ENCODE data around the gene RAD51D.
"Not testable (repeated sequence)": the region's sequence is repeated elsewhere in the genome, so short reads cannot be mapped to it uniquely, and the experiment has no call there.

The RAD51D gene

DNA sequence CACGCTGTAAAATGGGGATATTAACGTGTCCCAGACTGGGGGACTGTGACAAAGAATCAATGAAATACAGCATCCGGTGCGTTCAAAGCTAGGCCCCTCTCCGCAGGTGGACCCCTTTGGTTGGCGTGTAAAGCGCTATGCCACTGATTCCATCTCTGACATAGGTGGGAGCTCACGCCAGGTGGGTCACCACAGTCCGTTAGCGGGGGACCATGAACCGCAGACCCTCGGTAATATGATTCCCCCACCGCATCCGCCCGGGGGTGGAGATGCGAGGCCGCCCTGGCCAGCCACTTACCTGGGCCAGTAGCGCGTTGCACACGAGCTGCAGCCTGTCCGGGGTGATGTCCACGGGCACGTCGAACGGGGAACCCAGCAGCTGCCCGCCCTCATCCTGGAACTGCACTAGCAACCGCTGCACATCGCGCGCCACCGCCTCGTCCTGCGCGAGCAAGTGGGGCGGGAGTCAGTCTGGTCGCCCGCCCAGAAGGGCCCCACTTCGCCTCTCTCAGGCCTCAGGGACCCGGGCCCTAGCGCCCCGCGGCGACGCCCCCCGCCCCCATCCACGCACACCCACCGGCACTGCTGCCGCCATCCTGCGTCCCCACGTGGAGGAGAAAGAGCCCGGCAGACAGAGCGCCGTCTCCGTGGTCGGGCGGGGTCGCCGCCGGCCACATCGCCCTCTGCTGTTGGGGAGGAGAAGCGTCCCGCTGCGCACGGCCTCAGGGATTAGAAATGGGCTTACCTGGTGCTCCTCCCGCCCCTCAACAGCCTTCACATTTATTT lies 22.2 kb upstream of the RAD51D start, which contains the start of gene NLE1:
Gene NLE1, minus strand, starts transcription at position 623 of the 786 bp plus-strand sequence. Its CDS starts 28 bp downstream, at position 595.
- DNase-seq: peak; percentile 67 to 78

DNA sequence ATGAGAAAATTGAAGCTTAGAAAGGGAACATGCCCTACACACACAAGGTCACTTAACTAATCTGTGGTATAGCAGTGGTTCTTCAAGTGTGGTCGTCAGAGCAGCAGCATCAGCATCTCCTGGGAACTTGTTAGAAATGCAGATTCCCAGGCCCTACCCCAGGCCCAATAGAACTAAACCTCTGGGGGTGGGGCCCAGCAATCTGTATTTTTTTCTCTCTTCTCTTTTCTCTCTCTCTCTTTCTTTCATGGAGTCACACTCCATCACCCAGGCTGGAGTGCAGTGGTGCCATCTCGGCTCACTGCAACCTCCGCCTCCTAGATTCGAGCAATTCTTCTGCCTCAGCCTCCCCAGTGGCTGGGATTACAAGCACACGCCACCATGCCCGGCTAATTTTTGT lies 18.6 kb upstream of the RAD51D start:
- DNase-seq: no peak

DNA sequence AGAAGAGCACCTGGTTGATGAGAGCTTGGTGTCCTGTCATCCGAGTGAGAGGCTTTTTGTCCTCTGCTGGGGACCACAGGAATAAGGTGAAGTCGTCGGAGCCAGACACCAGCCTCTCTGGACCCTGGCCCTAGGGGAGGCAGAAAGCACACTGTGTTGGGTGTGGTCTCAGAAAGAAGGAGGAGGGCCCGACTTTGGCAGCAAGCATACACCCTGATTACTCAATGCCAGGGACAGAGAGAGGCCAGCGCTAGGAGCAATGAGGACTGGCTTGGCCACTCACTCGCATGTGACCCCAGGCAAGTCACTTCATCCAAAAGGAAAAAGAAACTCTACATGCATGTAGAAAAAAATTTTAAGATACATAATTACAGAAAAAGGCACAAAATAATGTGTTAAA lies 15.7 kb upstream of the RAD51D start:
- DNase-seq: no peak

DNA sequence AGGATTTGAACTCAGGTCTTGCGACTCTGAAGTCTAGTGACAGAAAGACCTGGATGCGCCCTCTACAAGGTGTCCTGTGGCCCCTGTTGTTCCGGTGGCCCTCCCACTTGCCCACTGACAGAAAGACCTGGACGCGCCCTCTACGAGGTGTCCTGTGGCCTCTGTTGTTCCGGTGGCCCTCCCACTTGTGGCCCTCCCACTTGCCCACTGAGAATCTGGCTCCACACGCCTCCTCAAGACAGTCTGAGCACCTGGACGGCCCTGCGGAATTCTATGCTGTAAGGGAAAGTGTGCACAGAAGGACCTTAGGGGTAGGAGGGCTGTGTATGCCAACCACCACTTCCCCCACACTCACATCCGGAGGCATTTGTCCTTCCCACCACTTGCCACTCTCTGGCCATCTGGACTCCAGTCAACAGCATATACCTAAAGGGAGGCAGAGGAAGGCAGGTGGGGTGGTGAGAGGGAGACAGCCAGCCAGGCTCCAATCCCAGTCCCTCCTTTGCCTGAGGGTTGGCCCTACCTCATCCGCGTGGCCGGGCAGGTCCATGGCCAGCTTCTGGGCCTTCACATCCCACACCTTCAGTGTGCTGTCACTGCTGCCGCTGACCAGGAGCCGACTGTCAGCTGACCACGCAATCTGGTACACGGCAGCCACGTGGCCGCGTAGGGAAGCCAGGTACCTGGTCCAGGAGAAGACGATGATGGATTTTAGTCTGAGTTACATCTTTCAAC lies 13.3 kb upstream of the RAD51D start:
- DNase-seq: no peak

DNA sequence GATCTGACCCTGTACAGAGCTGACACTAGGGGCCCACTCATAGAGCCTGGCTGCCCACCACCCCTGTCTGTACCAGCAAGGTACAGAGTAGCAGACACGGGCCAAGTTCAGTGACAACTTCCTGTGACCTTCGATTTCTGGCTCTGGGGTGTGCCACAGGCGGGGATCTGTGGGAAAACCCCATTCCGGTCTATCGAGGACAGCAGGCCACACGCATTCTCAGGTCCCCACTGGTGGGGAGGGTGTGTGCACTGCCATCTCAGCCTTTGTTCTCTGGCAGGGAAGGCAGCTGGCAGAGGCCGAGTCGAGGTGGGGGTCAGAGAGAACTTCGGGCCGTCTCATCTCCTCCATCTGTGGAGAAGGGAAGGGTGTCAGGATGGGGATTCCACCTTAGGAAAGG lies 12.4 kb upstream of the RAD51D start:
- no peak for DNase-seq

DNA sequence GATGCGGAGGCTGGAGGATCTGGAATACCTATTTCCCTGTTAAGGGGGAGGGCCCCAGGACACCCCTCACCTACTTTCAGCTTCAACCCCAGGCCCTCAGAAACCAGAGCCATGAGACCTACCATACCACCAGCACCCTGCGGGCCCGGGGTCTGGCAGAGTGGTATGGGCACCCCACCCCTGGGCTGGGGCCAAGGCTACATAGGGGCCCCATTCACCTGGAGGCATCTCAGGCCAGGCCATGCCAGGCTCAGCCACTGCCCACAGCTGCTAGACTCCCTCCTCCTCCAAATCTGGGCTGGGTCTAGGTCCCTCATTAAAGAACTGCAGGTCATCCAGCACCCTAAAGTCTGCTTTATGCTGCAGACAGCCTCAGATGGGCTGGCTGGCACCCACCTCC lies 10.7 kb upstream of the RAD51D start:
- DNase-seq: no peak

DNA sequence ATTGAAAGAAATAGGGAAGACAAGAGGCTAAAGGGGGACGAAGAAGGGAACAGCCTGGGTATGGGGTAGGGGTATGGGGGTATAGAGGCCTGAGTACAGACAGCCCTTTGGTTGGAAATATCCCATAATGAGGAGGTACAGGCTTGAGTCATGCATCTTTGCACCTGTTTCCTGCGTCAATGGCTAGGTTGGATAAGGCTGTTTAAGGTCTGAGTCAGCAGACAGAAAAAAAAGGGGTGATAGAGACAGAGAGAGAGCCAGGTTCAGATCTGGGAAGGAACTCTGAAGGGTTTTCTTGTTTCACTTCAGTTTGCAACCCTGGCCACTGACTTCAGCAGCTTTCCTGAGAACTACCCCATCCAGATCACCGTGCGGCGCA lies 10.3 kb upstream of the RAD51D start:
- no peak for DNase-seq

DNA sequence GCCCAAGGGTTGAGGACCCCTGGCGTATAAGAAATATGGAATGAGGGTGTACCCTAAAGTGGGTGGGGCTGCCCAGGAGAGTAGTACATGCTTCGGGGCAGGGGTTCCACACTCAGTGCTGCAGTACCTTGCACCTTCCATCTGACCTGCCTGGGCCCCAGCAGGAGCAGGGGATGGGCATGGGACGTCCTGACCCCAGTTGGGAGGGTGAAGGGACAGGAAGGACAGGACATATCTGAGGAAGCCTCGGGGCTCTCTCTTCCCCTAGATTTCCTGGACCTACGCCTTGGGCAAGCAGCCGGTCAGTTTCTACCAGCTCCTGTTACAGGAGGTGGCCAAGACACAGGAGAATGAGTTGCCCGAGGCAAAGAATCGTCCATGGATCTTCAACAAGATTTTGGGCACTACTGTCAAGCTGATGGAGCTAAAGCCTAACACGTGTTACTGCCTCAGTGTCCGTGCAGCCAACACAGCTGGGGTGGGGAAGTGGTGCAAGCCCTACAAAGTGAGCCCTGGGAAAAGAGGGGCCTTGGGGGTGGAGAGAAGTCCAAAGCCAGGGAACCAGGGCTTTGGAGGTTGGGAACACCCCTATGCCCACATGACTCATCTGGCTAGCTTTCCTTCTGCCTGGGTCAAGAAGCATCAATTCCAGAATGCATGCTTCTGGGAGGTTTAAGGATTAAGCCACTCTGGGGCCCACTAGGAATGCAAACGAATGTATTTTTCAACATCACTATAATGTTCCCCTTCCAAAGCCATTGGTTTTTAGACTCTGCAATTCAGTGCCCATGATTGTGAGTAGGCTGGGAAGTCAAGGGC lies 9.7 kb upstream of the RAD51D start:
- no peak for DNase-seq

DNA sequence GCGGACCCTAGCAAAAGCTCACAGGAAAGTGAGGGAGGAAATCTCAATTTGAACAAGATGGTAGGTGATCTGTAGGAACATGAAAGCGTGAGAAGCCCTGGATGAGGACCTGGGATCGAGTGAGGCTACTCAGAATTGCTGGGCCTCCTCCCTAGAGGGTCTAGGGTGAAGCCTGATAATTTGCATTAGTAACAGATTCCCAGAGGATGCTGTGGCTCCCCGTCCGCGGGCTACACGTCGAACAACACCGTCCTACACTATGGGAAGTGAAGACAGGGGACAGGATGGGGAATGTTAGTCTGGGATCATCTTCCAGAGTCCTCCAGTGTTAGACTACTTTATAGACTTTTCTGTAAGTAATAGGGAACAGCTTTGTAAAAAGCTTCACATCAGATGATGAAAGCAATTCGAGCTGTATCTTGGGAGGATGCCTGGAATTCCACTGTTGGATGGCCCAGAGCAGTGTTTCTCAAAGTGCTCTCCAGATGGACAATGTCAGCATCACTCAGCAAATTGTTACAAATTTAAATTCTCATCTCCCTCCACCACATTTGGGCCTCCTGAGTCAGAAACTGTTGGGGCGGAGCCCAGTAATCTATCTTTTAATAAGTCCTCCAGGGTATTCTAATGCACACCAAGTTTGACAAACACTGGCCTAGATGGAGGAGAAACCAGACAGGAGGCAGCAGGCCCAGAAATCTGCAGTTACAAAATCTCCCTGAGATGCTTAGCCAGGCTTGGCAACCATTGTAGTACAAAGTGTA lies 8.3 kb upstream of the RAD51D start:
- no peak for DNase-seq

DNA sequence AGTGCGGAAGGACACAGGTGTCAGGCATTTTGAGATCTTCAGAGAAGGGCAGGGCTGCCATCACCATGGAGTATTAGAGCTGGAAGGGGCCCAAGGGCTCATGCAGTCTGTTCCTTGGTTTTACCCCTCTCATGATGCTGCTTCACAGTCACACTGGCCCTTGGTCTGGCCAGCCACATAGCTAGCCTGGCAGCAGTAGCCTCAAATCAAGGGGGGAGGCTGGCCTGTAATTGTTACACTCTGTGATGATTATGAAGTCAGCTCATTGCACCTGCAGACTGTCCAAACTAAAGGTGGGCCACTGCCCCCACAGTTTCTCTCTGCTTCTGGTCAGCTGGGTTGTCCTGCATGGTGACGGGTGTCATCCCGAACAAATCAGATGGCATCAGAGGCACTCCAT lies 1.7 kb upstream of the RAD51D start, which contains the start of gene FNDC8:
Gene FNDC8, plus strand, starts transcription at position 301 of the 400 bp plus-strand sequence. Its CDS starts 79 bp downstream, at position 380.
- no peak for DNase-seq

DNA sequence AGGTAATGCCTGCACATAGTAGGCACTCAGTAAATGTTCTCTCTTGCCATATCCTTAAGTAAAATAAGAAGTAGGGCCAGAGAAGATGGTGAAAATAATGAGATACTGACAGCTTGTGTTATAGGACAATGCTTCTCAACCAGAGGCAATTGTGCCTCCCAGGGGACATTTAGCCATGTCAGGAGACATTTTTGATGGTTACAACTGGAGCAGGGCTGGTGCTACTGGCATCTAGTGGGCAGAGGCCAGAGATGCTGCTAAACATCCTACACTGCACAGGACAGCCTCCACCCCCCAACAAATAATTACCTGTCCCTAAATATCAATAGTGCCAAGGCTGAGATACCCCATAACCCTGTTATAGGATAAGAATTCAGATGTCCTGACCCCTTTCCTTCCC lies 1.7 kb downstream of the RAD51D start:
- DNase-seq: peak; percentile 34 to 39

DNA sequence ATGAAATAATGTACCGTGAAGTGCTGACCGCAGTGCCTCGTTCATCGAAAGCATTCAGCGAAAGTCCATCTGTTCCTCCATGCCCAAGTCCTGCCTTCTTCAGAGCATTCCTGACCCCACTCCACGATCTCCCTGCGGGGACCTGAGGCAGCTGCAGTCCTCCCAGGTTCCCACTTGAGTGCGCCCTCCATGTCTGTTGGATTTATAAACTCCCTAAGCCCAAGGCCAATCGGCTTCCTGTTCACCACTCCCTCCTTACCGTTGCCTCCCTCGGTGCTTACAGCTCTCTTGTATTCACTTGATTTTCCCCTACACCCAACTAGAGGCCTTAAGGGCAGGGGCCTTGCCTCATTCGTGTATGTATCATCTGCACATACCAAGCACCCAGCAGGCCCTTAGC lies 2.8 kb downstream of the RAD51D start:
- DNase-seq: no peak

DNA sequence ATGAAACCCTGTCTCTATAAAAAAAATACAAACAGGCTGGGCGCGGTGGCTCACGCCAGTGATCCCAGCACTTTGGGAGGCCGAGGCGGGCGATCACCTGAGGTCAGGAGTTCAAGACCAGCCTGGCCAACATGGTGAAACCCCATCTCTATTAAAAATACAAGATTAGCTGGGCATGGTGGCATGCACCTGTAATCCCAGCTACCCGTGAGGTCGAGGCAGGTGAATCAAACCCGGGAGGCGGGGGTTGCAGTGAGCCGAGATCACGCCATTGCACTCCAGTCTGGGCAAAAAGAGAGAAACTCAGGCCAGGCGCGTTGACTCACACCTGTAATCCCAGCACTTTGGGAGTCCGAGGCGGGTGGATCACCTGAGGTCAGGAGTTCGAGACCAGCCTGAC lies 8.9 kb downstream of the RAD51D start:
- DNase-seq: not testable (repeated sequence)

DNA sequence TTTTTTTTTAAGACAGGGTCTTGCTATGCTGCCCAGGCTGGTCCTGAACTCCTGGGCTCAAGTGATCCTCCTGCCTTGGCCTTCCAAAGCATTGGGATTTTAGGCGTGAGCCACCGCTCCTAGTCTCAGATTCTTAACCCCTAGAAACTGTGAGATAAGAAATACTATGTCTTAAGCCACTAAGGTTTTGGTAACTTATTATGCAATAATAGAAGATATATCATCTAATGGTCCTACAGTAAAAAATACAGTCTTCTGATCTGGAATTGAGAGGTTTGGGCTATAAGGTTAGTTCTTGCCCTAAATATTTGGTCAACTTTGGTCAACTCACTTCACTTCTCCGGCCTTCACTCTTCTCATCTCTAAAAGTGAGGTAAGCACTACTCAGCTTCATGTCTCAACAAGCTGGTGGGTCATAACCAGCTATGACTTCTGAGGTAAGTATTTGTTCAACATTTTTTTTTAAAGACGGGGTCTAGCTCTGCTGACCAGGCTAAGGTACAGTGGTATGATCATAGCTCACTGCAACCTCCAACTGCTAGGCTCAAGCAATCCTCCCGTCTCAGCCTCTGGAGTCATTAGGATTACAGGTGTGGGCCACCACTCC lies 14.7 kb downstream of the RAD51D start:
- no peak for DNase-seq

DNA sequence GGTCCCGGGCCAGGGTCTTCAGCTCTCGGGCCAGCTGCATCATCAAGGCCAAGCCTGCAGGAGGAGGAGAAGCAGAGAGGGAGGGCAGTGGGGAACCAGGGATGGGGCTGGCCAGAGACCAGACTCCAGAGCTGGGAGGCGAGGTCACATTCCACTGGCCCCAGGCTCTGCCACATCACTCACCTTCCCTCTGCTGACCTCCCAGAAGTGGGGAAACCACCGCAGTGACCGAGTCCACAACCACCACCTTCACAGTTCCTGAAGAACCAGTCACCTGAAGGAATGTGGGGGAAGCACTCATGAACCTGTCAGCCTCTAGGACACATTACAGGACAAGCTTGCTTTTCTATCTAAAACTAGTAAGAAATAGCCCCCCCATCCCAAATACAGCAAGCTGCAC lies 16.4 kb downstream of the RAD51D start:
- no peak for DNase-seq

DNA sequence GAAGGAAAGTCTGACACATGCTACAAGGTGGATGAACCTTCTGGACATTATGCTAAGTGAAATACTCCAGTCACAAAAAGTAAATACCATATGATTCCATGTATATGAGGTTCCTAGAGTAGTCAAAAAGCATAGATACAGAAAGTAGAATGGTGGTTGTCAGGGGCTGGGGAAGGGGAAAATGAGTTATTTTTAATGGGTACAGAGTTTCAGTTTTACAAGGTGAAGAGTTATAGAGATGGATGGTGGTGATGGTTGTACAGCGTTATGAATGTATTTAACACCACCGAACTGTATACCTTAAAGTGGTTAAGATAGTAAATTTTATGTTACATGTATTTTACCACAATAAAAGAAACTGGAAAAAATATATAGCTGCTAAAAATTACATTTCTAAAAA lies 17.9 kb downstream of the RAD51D start:
- DNase-seq: no peak

DNA sequence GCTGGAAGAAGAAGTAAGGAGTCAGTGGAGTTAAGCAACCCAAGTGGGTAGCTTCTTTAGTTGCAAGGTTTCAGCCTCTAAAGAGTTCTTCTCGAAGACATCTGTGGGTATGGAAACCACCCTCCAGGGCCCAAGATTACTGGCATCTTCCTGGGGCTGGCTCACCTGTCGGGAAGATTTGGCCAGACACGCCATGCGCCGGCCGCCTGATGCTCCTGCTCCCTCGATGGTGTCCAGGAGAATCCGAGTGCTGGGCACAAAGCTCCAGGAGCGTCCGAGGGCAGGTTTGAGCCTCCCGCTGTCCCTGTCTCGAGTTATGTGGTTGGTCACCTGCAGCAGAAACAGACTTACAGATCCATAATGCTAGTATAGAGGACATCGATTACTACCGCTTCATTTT lies 18.6 kb downstream of the RAD51D start:
- no peak for DNase-seq

DNA sequence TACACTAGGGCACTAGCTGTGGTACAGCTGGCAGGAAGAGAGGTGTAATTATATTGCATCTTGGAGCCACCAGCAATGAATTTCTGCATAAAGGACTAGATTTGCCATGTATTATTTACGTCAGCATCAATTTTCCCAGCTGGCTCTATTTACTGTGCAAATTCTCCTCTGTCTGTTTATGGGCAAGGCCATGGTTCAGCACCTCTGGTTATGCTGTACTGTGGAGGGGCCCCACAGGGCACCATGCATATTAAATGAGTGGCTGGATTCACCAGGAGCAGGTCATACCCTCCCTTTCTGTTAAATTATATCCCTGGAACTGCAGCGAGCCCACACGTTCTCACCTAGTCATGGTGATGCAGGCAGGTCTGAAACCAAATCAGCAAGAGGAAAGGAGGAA lies 19.8 kb downstream of the RAD51D start:
- DNase-seq: no peak

DNA sequence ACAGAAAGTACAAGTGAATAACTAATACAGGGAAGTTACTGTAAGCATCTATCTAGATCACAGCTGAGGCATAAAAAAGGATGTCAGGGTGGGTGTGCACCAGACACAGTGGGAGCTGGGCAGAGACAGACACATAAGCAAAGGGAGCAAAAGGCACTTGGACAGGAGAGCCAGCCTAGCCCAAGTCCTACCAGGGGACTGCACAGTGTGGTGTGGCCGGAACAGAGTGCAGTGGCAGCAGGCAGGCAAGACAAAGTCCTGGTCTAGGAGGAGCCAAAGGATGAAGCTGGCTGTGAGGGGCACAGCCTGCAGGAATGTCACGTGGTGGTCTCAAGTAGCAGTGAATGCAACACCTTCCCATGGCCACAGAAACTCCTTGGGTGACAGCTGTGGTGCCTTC lies 21.9 kb downstream of the RAD51D start:
- DNase-seq: peak in 1 of 2 donors; percentile 11

DNA sequence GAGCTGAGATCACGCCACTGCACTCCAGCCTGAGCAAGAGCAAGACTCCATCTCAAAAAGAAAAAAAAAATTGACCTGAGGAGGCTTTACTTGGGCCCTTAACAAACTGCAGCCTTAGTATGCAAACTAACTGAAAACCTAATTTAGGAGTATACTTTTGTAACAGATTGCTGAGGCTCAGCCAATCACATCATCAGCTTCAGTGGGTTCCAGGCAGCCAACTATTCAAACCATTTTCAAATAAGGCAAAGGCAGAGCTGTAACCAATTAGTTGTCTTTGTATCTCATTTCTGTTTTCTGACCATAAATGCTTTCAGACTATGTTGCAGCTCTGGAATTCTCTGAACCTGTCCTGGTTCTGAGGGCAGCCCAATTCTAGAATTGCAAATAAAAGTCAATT lies 23.9 kb downstream of the RAD51D start:
- DNase-seq: no peak

DNA sequence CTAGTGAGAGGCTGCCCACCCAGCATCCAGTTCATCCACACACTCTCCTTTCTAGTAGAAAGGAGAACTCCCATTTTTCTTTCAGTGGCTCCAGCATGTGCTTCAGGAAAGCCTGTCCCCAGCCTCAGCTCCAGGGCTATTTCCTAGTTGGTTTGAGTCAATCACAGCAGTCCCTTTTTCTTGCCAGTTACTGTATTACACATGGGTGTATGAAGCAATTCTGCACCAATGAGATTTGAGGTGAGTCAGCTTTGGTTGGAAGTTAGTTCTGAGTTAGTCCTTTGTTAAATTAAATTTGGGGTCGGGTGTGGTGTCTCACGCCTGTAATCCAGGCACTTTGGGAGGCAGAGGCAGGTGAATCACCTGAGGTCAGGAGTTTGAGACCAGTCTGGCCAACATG lies 24.8 kb downstream of the RAD51D start:
- peak; percentile 41 to 66 for DNase-seq

DNA sequence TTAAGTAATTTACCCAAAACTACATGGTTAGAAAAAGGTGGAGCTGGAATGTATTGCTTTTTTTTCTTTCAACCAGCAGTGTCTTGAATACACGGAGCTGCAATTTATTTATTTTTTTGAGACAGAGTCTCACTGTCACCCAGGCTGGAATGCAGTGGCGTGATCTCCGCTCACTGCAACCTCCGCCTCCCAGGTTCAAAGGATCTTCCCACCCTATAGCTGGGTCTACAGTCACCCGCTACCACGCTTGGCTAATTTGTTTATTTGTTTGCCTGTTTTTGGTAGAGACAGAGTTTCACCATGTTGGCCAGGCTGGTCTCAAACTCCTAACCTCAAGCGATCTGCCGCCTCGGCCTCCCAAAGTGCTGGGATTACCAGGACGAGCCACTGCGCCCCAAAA lies 29.0 kb downstream of the RAD51D start:
- not testable (repeated sequence) for DNase-seq

All from inflammatory macrophage (primary cell).